Stimulated activated memory B cell treated with anti-CD40 and anti-IgM and Interleukin-4, amounts not matched to agents 10 μg/mL and 1 μg/mL and 100 μg/mL, for 72 hours (primary cell): ENCODE data around the gene MYL3.
A peak's percentile ranks its signal among the peaks of the same experiment; 100 is the strongest.

Experiments
- ATAC-seq: fragments of 150-1000 bp; cut with Tn5 transposase; 2 replicates; pipeline ENCODE4 v1.10.0; 2021
- H3K27ac Mint-ChIP-seq: one replicate; pipeline ENCODE4 v1.8.0; 2022; ENCODE audit warnings: mild to moderate bottlenecking, mixed read lengths
- H3K27me3 Mint-ChIP-seq: one replicate; pipeline ENCODE4 v1.8.0; 2022; ENCODE audit warnings: mixed read lengths
- H3K36me3 Mint-ChIP-seq: one replicate; pipeline ENCODE4 v1.8.0; 2022; ENCODE audit warnings: mixed read lengths
- H3K4me1 Mint-ChIP-seq: one replicate; pipeline ENCODE4 v1.8.0; 2022; ENCODE audit warnings: mixed read lengths
- H3K4me3 Mint-ChIP-seq: one replicate; pipeline ENCODE4 v1.8.0; 2022; ENCODE audit warnings: mild to moderate bottlenecking, moderate library complexity, mixed read lengths
- H3K9me3 Mint-ChIP-seq: one replicate; pipeline ENCODE4 v1.8.0; 2022; ENCODE audit warnings: mixed read lengths

Gene MYL3

DNA sequence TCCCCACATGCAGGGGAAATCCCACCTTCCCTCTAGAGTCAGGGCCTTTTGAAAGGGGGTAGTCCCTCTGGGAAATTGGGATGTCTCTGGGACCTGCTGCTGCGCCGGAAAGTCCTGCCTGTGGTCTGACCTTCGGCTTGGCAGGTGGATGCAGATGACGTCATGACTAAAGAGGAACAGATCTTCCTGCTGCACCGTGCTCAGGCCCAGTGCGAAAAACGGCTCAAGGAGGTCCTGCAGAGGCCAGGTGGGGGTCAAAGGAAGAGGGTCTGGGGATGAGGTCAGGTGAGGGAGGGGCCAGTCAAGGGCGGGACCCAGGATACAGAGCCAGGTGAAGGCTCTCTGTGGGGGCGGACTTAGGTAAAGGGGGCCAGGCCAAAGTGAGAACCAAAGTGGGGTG, 30.5 kb upstream of the MYL3 start:
- H3K4me3 Mint-ChIP-seq: no peak overlapping the region
- ATAC-seq: no peak
- peaks cover 82% of the 10 kb centered on the region for H3K27me3 Mint-ChIP-seq

DNA sequence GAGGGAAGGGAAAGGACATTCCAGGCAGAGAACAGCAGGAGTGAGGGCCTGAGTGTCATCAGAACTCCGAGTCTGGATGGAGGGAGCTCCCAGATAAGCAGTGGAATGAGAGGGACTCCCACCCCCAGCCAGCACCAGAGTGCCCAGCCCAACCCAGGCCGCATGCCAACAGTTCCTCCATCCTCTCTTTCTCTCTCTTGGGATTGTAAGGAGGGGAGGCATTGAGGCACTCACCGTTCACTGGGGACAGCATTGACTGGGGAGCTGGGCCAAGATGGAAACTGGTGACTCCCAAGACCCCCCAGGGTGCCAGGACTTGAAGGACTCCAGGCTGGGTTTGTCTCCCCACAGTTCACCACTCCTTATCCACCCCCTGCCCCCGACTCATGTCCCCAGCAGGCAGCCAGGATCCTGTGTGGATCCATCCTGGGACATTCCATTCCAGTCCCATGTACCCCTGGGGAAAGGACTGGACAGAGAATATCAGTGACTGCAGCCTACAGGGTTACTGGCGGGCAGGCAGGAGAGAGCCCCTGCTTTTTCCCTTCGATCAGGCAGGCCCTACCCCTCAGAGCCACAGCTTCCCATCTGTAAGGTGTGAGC, 30.0 kb upstream of the MYL3 start:
- no peaks in the 10 kb centered on the region for H3K9me3 Mint-ChIP-seq
- ATAC-seq: no peak
- H3K4me1 Mint-ChIP-seq: peaks cover 27% of the 10 kb centered on the region
- peaks cover 77% of the 10 kb centered on the region for H3K27me3 Mint-ChIP-seq
- H3K27ac Mint-ChIP-seq: peak overlapping the region; percentile 38
- H3K4me3 Mint-ChIP-seq: no peak overlapping the region
- no peaks in the 10 kb centered on the region for H3K36me3 Mint-ChIP-seq

More for the DNA sequence above, 30.5 kb upstream of the MYL3 start:
- Mint-ChIP-seq H3K27ac (no peak overlapping the region), H3K9me3 (no peaks in the 10 kb centered on the region), H3K4me1 (peaks cover 32% of the 10 kb centered on the region), H3K36me3 (no peaks in the 10 kb centered on the region)

- Mint-ChIP-seq H3K4me3 (peak overlapping the region; percentile 46), H3K27ac (peak overlapping the region; percentile 38), H3K9me3 (no peaks in the 10 kb centered on the region), H3K27me3 (peaks cover 70% of the 10 kb centered on the region), H3K4me1 (peaks cover 21% of the 10 kb centered on the region), H3K36me3 (no peaks in the 10 kb centered on the region)
- ATAC-seq: peak; percentile 62
Measured at GRCh38 chr3:46892285-46893145, 29.3 kb upstream of the MYL3 start.

- Mint-ChIP-seq H3K27ac (no peak overlapping the region), H3K27me3 (peaks cover 70% of the 10 kb centered on the region), H3K4me3 (no peak overlapping the region), H3K4me1 (peaks cover 21% of the 10 kb centered on the region), H3K36me3 (no peaks in the 10 kb centered on the region), H3K9me3 (no peaks in the 10 kb centered on the region)
- ATAC-seq: no peak
Measured at GRCh38 chr3:46891132-46891531, 27.9 kb upstream of the MYL3 start.

GRCh38 chr3:46890132-46890531, 26.9 kb upstream of the MYL3 start:
- Mint-ChIP-seq H3K4me3 (no peak overlapping the region), H3K9me3 (no peaks in the 10 kb centered on the region), H3K4me1 (peaks cover 17% of the 10 kb centered on the region), H3K36me3 (no peaks in the 10 kb centered on the region), H3K27ac (no peak overlapping the region), H3K27me3 (peaks cover 70% of the 10 kb centered on the region)
- ATAC-seq: no peak

- no peaks in the 10 kb centered on the region for H3K9me3 Mint-ChIP-seq
- no peak overlapping the region for H3K4me3 Mint-ChIP-seq
- H3K36me3 Mint-ChIP-seq: no peaks in the 10 kb centered on the region
- H3K4me1 Mint-ChIP-seq: peaks cover 16% of the 10 kb centered on the region
- H3K27me3 Mint-ChIP-seq: peaks cover 71% of the 10 kb centered on the region
- no peak for ATAC-seq
- no peak overlapping the region for H3K27ac Mint-ChIP-seq
Measured at GRCh38 chr3:46889381-46890110, 26.3 kb upstream of the MYL3 start.

GRCh38 chr3:46888705-46889104, 25.5 kb upstream of the MYL3 start:
- H3K27ac Mint-ChIP-seq: no peak overlapping the region
- no peaks in the 10 kb centered on the region for H3K36me3 Mint-ChIP-seq
- H3K27me3 Mint-ChIP-seq: peaks cover 74% of the 10 kb centered on the region
- H3K9me3 Mint-ChIP-seq: no peaks in the 10 kb centered on the region
- peaks cover 15% of the 10 kb centered on the region for H3K4me1 Mint-ChIP-seq
- ATAC-seq: no peak
- H3K4me3 Mint-ChIP-seq: no peak overlapping the region

GRCh38 chr3:46887980-46888494, 24.8 kb upstream of the MYL3 start:
- no peak overlapping the region for H3K27ac Mint-ChIP-seq
- H3K27me3 Mint-ChIP-seq: peaks cover 73% of the 10 kb centered on the region
- H3K9me3 Mint-ChIP-seq: no peaks in the 10 kb centered on the region
- peaks cover 14% of the 10 kb centered on the region for H3K4me1 Mint-ChIP-seq
- no peaks in the 10 kb centered on the region for H3K36me3 Mint-ChIP-seq
- no peak overlapping the region for H3K4me3 Mint-ChIP-seq
- no peak for ATAC-seq

- Mint-ChIP-seq H3K4me3 (no peak overlapping the region), H3K36me3 (no peaks in the 10 kb centered on the region), H3K9me3 (no peaks in the 10 kb centered on the region), H3K4me1 (peaks cover 18% of the 10 kb centered on the region), H3K27ac (no peak overlapping the region), H3K27me3 (peaks cover 77% of the 10 kb centered on the region)
- ATAC-seq: no peak
Measured at GRCh38 chr3:46885612-46886011, 22.4 kb upstream of the MYL3 start.

- Mint-ChIP-seq H3K27ac (no peak overlapping the region), H3K9me3 (no peaks in the 10 kb centered on the region), H3K36me3 (no peaks in the 10 kb centered on the region), H3K4me3 (no peak overlapping the region), H3K27me3 (peaks cover 77% of the 10 kb centered on the region), H3K4me1 (peaks cover 22% of the 10 kb centered on the region)
- ATAC-seq: no peak
Measured at GRCh38 chr3:46884929-46885328, 21.7 kb upstream of the MYL3 start.

DNA sequence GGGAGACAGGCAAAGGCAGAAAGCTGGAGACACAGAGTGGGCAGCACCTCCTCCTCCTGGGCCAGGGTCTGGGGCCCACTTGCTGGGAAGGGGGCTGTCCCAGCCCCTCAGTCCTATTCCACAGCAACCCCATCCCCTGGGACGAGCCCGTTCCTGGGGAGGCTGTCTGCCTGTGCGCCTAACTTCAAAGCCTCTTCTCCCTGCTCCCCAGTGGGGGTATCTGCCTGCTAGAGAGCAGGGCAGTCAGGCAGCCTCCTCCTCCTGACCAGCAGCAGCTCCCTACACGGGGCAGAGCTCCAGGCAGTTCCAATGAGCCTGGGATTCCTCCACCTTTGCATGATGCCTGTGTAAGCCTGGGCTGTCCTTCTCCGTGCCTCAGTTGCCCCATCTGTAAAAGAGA, 21.2 kb upstream of the MYL3 start:
- Mint-ChIP-seq H3K27me3 (peaks cover 77% of the 10 kb centered on the region), H3K27ac (no peak overlapping the region), H3K4me3 (no peak overlapping the region), H3K9me3 (no peaks in the 10 kb centered on the region), H3K4me1 (peaks cover 22% of the 10 kb centered on the region), H3K36me3 (no peaks in the 10 kb centered on the region)
- no peak for ATAC-seq

DNA sequence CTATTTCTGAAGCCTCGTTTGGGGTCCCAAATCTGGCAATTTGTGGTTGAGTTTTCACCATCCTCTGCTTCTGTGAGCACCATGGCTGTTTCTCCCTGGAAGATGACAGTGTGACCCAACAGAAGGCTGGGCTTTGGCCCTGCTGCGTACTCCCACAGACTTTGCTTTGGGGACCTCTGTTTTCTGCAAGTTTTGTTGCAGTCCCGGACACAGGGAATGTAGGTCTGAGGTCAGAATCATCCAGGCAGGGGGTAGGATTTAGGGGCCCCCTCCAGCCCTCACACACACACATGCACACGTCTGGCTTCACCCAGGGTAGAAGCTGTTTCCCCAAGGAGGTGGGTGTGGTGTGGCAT, 20.6 kb upstream of the MYL3 start:
- no peak for ATAC-seq
- Mint-ChIP-seq H3K27ac (no peak overlapping the region), H3K9me3 (no peaks in the 10 kb centered on the region), H3K27me3 (peaks cover 79% of the 10 kb centered on the region), H3K4me1 (peaks cover 22% of the 10 kb centered on the region), H3K4me3 (peak overlapping the region; percentile 70), H3K36me3 (no peaks in the 10 kb centered on the region)

DNA sequence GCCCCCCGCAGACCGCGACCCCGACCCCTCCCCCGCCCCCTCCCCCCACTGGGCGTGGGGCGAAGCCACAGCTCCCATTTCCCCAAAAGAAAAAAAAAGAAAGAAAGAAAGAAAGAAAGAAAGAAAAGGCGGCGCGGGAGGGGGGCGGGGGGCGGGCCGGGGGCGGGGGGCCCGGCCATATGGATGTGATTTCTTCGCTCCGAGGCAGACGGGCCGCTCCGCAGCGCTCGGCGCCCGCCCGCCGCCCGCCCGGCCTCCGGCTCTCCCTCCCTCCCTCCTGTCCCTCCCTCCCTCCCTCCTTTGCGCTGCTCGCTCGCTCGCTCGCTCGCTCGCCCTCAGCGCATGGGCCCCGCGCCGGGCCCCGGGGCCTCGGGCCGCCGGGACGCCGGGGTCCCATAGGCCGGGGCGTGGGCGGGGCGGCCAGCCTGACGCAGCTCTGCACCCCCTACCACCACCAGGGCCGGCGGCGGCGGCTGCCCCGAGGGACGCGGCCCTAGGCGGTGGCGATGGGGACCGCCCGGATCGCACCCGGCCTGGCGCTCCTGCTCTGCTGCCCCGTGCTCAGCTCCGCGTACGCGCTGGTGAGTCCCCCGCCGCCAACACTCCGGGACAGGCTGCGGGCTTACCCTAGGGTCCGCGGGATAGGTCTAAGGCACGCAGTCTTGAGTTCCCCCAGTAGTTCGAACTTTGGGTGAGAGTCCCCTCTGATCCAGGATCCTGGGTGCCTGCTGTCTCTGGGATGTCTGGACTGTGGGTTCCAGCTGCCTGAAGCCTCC, 20.0 kb upstream of the MYL3 start:
- no peaks in the 10 kb centered on the region for H3K9me3 Mint-ChIP-seq
- peaks cover 79% of the 10 kb centered on the region for H3K27me3 Mint-ChIP-seq

DNA sequence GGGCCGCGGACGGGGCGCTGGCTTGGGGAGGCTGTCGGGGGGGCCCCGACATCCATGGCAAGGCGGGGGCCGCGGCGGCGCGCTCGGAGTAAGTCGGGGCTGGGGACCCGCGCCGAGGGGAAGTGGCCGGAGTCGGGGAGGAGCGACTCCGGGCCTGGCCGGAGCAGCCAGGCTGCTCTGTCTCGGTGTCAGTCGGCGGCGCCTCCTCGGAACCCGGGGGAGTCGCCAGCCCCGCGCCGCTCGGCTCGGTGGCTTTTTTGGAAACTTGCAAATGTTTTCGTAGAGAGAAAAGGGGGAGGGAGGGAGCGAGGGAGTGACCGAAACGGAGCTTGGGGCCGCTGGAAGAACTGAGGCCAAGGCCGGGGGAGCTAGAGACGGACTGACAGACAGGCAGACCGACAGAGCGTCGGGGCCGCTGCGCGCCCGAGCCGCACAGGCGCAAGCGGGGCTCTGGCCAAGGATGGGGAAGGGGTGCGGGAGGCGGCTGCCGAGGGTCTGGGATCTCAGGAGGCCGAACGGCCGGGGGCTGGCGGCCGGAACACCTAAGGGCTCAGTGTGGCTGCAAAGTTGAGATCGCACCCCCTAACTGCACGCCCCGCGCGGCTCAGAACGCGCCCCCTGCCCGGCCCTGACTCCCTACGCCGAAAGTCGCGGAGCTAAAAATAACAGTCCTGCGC, 19.3 kb upstream of the MYL3 start:
- Mint-ChIP-seq H3K4me3 (peak overlapping the region; percentile 74), H3K27me3 (peaks cover 79% of the 10 kb centered on the region), H3K27ac (no peak overlapping the region), H3K9me3 (no peaks in the 10 kb centered on the region), H3K36me3 (no peaks in the 10 kb centered on the region), H3K4me1 (peaks cover 22% of the 10 kb centered on the region)
- ATAC-seq: peak; percentile 18

More for the DNA sequence above, 20.0 kb upstream of the MYL3 start:
- Mint-ChIP-seq H3K4me3 (peak overlapping the region; percentile 74), H3K27ac (no peak overlapping the region), H3K4me1 (peaks cover 22% of the 10 kb centered on the region), H3K36me3 (no peaks in the 10 kb centered on the region)
- peak; percentile 40 for ATAC-seq
